ENCODE data around the gene CORO2B. TPM values are rescaled to one million over a fixed set of nuclear protein-coding genes. Genes with fewer than 3 reads are reported as not detected.

The CORO2B gene
- polyA plus RNA-seq, 1 donor from 2014 or later = 15.1 TPM

- no peak overlapping the region for H2AFZ ChIP-seq (ENCODE audit: low read depth, low read length)
- no peak overlapping the region for H3K9ac ChIP-seq (ENCODE audit: low read length)
- H3K9me2 ChIP-seq (ENCODE audit: insufficient read depth, low read length) = no peaks in the 10 kb centered on the region
- TF ChIP-seq MXI1 (conservative IDR thresholded peaks at IDR 0.05; ENCODE audit: poor library complexity, severe bottlenecking) = no peak
- TF ChIP-seq RAD21 (conservative IDR thresholded peaks at IDR 0.05) = no peak
- TF ChIP-seq EP300 (conservative IDR thresholded peaks at IDR 0.05; ENCODE audit: poor library complexity, severe bottlenecking) = no peak
- no peak for TF ChIP-seq POLR2AphosphoS5 (IDR thresholded peaks at IDR 0.05)
- TF ChIP-seq TAF1 (IDR thresholded peaks at IDR 0.05; ENCODE audit: low read depth) = no peak
- TF ChIP-seq SMC3 (conservative IDR thresholded peaks at IDR 0.05; ENCODE audit: poor library complexity) = no peak
- no peak for TF ChIP-seq EZH2 (IDR thresholded peaks at IDR 0.05; ENCODE audit: borderline replicate concordance, insufficient read depth, low read length, poor library complexity, severe bottlenecking)
- no peak for TF ChIP-seq CTCF (IDR thresholded peaks at IDR 0.05; ENCODE audit: poor library complexity, severe bottlenecking)
- TF ChIP-seq REST (IDR thresholded peaks at IDR 0.05; ENCODE audit: borderline replicate concordance) = no peak
- H3K27me3 ChIP-seq (ENCODE audit: insufficient read depth, low read depth, low read length) = no peaks in the 10 kb centered on the region
- H4K20me1 ChIP-seq (ENCODE audit: insufficient read depth) = no peaks in the 10 kb centered on the region
- no peak overlapping the region for H3K4me3 ChIP-seq (ENCODE audit: low read length)
- H3K79me2 ChIP-seq (replicated peaks; ENCODE audit: insufficient read depth, low read length) = no peaks in the 10 kb centered on the region
- no peak overlapping the region for H3K27ac ChIP-seq (ENCODE audit: low read length)
- no peaks in the 10 kb centered on the region for H3K36me3 ChIP-seq (ENCODE audit: insufficient read depth, low read length)
- no peaks in the 10 kb centered on the region for H3K9me3 ChIP-seq (ENCODE audit: low read length)
- no peak overlapping the region for H3K4me2 ChIP-seq (ENCODE audit: low read length)
- no peaks in the 10 kb centered on the region for H3F3A ChIP-seq (ENCODE audit: insufficient read depth, low read length, poor library complexity, severe bottlenecking)
These were observed 103.0 kb downstream of the CORO2B start for GRCh38 chr15:68681836-68682235.

GRCh38 chr15:68682330-68682729, 103.5 kb downstream of the CORO2B start:
- Histone ChIP-seq H3K27me3 (ENCODE audit: insufficient read depth, low read depth, low read length) (no peaks in the 10 kb centered on the region), H3K4me2 (ENCODE audit: low read length) (no peak overlapping the region), H3K27ac (ENCODE audit: low read length) (no peak overlapping the region), H3K36me3 (ENCODE audit: insufficient read depth, low read length) (no peaks in the 10 kb centered on the region), H4K20me1 (ENCODE audit: insufficient read depth) (no peaks in the 10 kb centered on the region), H3F3A (ENCODE audit: insufficient read depth, low read length, poor library complexity, severe bottlenecking) (no peaks in the 10 kb centered on the region), H3K9me3 (ENCODE audit: low read length) (no peaks in the 10 kb centered on the region), H2AFZ (ENCODE audit: low read depth, low read length) (no peak overlapping the region), H3K9me2 (ENCODE audit: insufficient read depth, low read length) (no peaks in the 10 kb centered on the region), H3K4me3 (ENCODE audit: low read length) (no peak overlapping the region), H3K9ac (ENCODE audit: low read length) (no peak overlapping the region), H3K79me2 (replicated peaks; ENCODE audit: insufficient read depth, low read length) (no peaks in the 10 kb centered on the region)
- no peak for TF ChIP-seq REST (IDR thresholded peaks at IDR 0.05; ENCODE audit: borderline replicate concordance)
- TF ChIP-seq MXI1 (conservative IDR thresholded peaks at IDR 0.05; ENCODE audit: poor library complexity, severe bottlenecking) = no peak
- no peak for TF ChIP-seq EZH2 (IDR thresholded peaks at IDR 0.05; ENCODE audit: borderline replicate concordance, insufficient read depth, low read length, poor library complexity, severe bottlenecking)
- TF ChIP-seq EP300 (conservative IDR thresholded peaks at IDR 0.05; ENCODE audit: poor library complexity, severe bottlenecking) = no peak
- TF ChIP-seq POLR2AphosphoS5 (IDR thresholded peaks at IDR 0.05) = no peak
- TF ChIP-seq RAD21 (conservative IDR thresholded peaks at IDR 0.05) = no peak
- TF ChIP-seq CTCF (IDR thresholded peaks at IDR 0.05; ENCODE audit: poor library complexity, severe bottlenecking) = no peak
- no peak for TF ChIP-seq TAF1 (IDR thresholded peaks at IDR 0.05; ENCODE audit: low read depth)
- TF ChIP-seq SMC3 (conservative IDR thresholded peaks at IDR 0.05; ENCODE audit: poor library complexity) = no peak

Measured in neural cell (in vitro differentiated cells).